KBM-7 (cell line): ENCODE data around the gene NUDT6.
"Not testable (repeated sequence)": the region's sequence is repeated elsewhere in the genome, so short reads cannot be mapped to it uniquely, and the experiment has no call there.

ENCODE experiments used
- DNase-seq: peaks from one replicate; pipeline ENCODE4 v3.0.0-alpha.2; 2015
- in situ Hi-C: fragments of 300-500 bp; cut with MboI; formaldehyde crosslinking; loops from 2 replicates; pipeline ENCODE4 v1.14.3; 2020; ENCODE audit warnings: low sequenced_read_pairs, low pct_unique_long_range_greater_than_20kb, mixed read lengths

Gene NUDT6, protein sequence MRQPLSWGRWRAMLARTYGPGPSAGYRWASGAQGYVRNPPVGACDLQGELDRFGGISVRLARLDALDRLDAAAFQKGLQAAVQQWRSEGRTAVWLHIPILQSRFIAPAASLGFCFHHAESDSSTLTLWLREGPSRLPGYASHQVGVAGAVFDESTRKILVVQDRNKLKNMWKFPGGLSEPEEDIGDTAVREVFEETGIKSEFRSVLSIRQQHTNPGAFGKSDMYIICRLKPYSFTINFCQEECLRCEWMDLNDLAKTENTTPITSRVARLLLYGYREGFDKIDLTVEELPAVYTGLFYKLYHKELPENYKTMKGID

DNA sequence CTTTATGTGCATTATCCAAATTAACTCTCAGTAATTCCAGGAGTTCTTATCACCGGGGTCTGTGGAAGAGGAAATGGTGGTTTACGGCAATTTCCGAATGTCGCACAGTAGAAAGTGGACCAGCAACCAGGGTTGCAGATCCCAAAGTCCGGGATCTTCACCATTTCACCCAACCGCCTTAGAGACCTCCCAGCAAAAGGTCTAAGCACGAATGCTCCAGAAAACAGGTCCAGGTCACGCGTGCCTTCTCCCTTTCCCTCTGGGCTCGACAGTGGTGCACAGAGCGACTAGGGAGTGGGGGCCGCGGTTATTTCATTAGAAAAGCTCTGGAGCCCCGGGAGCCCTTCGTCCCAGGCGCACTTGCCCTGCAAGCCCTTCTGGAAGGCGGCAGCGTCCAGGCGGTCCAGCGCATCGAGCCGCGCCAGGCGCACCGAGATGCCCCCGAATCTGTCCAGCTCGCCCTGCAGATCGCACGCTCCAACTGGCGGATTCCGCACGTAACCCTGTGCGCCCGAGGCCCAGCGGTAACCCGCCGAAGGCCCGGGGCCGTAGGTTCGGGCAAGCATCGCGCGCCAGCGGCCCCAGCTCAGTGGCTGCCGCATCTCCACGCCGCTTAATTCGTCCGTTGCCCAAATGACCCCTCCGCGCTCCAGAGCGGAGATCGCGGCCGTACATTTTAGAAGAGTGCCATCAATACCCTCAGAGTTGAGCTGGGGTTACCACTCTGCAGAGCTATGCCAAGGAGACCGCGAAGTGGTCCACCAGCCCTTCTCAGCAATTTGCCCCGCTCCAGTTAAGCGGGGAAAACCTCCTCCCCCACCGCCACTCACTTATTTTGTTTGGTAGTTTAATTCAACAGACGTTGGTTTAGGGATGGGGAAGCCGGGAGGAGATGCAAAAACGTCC lies at the start of gene NUDT6:
Gene NUDT6, minus strand, starts transcription at position 627 of the 906 bp plus-strand sequence. Its CDS starts 25 bp downstream, at position 602.
- peak; percentile 53 for DNase-seq
- in situ Hi-C loops: loop anchor here (25.0 kb wide), 2 partner anchors 160 to 310 kb away; partner anchors contain the start of gene IL21

DNA sequence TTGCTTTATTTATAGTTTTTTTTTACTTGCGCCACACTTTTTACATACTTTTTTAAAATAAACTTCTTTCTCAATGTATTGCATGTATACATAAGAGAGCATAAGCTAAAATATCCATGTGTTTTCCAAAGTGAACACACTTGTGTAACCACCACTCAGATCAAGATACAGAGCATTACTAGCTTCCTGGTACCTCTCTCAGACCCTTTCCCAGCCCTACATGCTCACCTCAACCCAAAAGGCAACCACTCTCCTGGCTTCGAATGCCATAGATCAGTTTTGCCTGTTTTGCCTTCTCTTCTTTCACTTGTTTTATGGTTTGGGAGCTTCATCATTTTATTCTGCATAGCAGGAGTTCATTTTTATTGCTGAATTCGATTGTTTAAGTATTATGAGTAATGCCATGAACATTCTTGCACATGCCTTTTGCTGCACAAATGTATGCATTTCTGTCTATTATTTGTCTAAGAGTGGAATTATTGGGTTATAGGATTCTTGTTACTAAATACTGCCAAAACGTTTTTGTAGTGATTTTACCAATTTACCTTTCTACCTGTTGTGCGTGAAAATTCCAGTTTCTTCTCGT lies 45.9 kb upstream of the NUDT6 start:
- in situ Hi-C loops: no loop called here
- DNase-seq: no peak

DNA sequence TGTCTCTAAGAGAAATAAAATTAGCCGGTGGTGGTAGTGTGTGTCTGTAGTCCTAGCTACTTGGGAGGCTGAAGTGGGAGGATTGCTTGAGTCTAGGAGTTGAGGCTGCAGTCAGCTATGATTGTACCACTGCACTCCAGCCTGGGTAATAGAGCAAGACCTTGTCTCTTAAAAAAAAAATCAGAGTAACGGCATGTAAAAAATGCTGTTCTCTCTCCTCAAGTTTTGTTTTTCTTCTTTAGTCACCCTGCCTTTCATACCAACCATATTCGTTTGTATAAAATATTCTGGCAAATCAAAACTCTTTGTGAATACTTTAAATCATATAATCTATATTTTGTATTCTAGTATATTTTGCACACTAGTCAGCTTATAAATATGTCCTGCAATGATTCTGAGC lies 44.8 kb upstream of the NUDT6 start:
- in situ Hi-C loops: no loop called here

DNA sequence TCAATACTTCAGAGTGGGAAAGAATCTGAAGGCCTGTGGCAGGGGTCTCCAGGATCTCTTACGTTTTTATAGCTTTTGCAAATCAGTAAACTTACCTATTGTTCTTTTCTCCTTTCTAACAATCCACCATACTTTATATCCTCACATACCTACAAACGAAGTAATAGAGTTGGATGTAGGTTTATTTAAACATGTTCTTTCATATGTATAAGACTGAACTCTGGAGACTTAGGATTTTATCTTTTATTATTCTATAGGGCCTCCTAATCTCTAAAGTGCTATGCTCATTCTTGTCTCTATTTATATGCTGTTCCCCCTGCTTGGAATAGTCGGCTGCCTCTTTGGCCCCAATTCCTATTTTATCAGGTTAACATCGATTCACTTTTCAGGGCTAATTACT lies 43.8 kb upstream of the NUDT6 start:
- in situ Hi-C loops: no loop called here
- DNase-seq: no peak

More for the DNA sequence above, 44.8 kb upstream of the NUDT6 start:
- no peak for DNase-seq

DNA sequence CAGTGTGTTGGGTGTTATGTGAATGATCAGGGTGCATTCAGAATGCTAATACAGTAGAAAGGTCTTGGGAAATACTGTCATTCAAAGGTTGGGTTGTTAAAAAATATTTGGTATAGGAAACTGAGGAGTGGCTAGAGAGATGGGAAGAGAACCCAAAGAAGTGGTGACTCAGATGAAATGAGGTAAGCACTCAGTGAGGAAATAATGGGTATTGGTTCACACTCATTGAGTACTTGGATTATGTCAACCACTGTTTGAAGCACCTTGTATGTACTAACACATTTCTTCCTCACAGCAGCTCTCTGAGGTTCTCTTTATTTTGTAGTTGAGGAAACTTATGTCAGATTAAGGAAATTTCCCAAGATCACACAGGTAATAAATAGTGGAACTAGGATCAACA lies 40.8 kb upstream of the NUDT6 start:
- in situ Hi-C loops: no loop called here

DNA sequence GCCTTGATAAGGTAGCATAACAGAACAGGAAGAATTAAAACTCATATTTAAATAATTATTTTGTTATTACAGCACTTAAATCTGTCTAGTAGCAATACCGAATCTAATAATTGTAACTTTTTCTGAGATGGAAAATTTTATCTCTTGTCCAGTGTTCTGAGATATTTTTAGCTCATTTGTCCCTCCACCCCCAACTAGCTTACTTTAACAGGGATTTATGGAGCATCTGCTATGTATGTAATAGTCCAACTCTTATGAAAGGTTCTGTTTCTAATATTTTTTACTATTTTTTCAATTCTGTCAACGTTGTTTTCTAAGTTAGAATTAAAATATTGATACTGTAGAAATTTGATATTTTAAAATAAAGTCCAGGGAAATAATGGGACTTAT lies 38.2 kb upstream of the NUDT6 start:
- in situ Hi-C loops: no loop called here
- DNase-seq: no peak

More for the DNA sequence above, 40.8 kb upstream of the NUDT6 start:
- no peak for DNase-seq

DNA sequence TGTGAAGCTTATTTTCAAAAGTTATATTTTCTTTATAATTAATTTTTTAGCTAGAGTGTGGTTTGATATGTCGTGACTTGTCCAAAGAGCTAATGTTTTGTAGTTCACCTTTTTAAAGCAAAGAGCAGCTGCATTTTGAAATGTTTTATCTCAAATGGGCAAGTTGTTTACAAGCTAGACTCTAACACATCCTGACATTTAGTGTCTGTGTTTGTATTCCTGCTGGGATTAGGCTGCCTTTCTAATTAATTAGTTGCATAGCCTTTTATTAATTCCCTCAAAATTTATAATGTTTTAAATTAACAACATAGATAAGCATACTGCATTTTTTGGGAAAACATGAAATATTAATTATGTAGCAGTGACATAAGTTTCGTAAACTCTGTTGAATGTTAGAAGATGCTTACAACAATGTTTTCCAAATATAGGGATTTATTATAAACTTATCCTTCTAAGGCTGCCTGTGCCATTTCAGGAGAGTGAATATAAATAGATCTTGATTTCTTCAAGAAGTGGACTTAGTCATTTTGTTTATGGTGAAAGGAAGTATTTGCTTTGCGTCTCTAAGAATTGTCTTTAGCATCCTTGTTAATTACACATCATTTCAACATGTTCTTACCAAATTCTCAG lies 37.7 kb upstream of the NUDT6 start:
- in situ Hi-C loops: no loop called here
- DNase-seq: no peak

DNA sequence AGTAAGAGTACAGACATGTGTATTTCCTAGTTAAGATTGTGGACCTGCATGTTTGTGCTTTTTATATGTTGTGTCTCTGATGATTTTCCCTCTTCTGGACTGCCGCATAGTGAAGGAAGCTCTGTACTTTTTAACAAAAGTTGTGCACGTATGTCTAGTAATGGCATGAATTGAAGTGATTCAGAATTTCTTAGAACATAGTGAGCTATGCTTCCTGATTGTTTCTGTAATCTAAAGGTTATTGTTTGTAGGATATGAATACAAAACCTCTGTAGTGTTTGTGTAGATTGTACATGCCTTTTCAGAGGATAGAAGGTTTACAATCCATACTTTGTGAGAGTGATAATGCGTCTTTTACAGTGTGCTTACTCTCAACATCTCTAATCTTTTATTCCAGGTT lies 37.0 kb upstream of the NUDT6 start:
- DNase-seq: no peak
- in situ Hi-C loops: no loop called here

DNA sequence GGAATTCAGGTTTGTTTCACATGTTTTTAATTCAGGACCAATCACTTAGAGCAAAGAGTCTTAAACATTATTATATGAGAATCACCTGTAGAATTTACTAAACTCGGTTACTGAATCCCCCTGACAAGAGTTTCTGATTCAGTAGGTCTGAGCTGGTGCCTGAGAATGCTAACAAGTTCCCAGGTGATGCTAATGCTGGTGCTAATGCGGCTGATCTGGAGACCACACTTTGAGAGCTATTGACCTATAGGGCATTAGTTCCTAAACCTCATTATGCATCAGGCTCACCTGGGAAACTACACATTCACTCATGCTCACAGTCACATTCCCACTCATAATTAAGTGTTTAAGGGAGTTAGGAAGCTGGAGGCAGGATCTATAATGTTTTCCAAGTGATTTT lies 36.1 kb upstream of the NUDT6 start:
- in situ Hi-C loops: no loop called here
- no peak for DNase-seq

DNA sequence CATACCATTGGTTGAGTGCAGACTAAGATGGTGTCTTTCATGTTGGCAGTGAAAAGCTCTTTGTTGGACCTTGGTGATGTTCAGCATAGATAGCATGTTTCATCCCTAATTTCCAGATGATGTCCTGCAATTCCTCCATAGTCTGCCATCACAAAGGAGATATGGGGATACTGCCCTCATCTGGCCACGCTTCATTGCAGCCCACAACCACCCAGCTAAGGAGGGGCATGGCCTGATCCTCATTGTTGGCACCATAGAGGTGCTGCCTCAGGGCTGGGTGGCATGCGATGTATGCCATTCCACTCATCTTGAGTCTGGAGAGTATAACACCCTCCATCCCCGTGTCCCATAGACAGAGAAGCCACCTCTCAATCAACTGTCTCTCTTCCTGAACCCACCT lies 31.5 kb upstream of the NUDT6 start:
- in situ Hi-C loops: no loop called here
- DNase-seq: no peak

DNA sequence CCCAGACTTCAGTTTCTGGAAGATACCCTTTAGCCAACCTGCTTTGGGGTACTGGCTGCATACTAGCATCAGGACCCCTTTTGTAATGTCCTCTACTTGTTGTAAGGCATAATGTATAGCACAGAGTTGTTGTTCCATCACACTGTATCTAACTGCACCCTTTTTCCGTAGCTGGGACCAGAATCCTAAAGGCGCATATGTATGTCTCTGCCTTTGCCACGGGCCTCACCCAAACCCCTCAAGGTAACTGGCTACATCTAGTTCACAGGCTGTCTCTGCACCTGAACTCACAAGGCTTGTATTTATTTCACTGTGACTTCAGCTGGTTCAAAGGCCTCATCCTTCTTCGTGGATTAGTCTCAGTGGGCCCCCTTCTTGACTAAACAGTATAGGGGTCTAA lies 29.6 kb upstream of the NUDT6 start:
- no peak for DNase-seq
- in situ Hi-C loops: no loop called here

DNA sequence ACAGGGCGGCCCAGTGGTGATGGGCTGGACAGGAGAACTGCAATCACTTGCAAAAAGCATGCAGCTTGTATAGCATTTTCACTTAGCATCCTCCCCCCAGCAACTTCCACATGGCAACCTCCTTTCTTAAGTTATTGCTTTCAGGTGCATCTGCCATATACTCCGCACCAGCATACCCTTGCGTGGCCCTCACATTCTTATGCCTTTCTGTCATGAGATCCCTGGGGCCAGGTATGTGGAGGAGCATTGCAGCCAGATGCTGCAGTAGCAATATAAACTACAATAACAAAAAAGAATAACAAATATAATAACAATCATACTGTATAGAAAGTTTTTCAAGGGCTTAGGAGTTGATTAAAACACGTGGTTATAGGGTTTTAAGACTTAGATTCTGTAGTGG lies 26.3 kb upstream of the NUDT6 start:
- in situ Hi-C loops: no loop called here
- DNase-seq: no peak

DNA sequence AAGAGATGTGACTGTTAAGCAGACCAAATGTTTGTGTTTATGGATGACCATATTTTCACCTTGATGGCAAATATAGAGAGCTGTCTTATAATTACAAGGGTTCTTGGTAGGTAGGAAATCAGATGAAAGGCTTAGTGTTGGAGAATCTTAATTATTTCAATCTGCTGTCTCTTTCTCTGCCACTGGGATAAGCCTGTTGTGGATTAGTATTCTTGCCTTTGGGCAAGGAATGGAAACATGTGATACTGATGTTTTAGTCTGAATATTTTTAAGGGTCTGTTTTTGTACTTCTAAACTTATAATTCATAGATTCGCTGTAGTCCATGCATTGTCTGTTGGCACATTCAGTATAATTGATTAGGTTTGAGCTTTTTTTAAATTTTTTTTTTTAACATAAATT lies 23.7 kb upstream of the NUDT6 start:
- in situ Hi-C loops: no loop called here
- DNase-seq: no peak

DNA sequence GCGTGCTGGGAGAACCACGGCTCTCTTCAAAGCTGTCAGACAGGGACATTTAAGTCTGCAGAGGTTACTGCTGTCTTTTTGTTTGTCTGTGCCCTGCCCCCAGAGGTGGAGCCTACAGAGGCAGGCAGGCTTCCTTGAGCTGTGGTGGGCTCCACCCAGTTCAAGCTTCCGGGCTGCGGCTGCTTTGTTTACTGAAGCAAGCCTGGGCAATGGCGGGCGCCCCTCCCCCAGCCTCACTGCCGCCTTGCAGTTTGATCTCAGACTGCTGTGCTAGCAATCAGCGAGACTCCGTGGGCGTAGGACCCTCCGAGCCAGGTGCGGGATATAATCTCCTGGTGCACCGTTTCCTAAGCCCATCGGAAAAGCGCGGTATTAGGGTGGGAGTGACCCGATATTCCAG lies 22.7 kb upstream of the NUDT6 start:
- DNase-seq, in situ Hi-C loops: not testable (repeated sequence)

DNA sequence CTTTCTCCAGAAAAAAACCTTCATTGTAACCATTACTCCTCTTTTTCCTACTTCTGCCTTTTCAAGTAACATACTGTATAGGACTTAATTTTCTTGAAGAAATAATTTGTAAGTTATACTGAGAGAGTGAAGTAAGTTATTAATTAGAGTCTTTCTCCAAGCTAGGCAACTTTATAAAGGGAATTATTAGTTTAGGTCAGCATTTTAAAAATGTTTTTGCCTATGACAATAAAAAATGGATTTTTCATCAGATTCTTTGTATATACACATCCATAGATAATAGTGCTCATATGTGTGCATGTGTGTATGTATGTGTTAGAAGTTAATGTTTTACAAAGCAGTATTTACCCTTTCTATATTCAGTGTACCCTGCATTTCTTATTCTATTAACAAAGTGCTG lies 10.4 kb upstream of the NUDT6 start:
- in situ Hi-C loops: no loop called here
- DNase-seq: no peak

DNA sequence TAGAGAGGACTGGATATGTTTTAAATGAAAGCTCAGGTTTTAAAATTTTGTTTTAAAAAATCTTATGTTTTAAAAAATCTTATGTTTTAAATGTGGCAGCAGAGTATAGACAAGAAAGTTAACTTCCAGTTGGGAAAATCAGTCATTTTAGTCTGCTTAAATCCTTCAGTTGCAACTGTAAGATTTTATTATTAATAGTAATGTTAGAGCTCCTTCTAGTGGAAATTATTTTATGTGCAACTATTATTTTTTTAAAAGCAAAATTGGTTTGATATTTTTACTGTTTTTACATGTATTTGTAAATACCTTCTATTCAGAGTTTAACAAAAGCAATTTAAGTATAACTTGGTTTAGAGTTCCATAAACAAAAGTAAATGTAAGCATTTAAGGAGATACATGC lies 8.5 kb upstream of the NUDT6 start:
- in situ Hi-C loops: no loop called here
- DNase-seq: peak; percentile 15

DNA sequence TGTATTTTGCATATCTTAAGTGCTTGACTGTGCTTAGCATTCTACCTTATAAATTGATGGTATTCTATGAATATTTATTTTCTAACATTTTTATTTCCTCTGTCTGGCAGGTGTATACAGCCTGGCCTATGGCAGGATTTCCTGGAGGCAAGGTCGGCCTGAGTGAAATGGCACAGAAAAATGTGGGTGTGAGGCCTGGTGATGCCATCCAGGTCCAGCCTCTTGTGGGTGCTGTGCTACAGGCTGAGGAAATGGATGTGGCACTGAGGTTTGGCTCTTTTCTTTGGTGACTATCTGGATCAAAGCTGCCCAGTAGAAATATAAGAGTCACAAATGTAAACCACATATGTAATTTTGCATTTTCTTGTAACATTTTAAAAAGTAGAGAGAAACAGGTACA lies 6.5 kb upstream of the NUDT6 start:
- in situ Hi-C loops: no loop called here
- no peak for DNase-seq

DNA sequence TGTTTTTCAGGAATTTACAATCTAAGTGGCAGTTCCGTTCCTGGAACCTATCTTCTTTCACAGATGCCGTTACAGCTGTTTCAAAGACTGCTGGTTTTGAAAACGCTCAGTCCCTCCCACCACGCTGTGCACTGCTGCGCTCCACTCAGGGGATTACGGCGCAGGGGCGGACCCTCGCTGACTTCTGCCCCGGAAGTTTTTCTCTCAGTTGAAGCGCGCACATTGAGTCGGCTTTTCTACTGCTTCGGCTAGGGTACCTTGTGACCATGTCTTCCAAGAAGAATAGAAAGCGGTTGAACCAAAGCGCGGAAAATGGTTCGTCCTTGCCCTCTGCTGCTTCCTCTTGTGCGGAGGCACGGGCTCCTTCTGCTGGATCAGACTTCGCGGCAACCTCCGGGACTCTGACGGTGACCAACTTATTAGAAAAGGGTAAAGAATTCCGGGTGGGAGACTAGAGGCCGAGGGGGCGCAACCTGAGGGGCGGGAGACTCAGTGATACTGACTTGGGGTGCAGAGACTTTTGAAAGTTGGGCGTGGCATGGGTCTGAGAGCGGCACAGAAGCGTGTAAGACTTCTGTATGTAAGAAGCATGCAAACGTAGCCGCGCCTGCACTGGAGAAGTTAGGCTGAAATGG lies 597 bp upstream of the NUDT6 start:
- in situ Hi-C loops: loop anchor here (25.0 kb wide), 2 partner anchors 161 to 311 kb away; partner anchors contain the start of gene IL21
- DNase-seq: peak; percentile 94

DNA sequence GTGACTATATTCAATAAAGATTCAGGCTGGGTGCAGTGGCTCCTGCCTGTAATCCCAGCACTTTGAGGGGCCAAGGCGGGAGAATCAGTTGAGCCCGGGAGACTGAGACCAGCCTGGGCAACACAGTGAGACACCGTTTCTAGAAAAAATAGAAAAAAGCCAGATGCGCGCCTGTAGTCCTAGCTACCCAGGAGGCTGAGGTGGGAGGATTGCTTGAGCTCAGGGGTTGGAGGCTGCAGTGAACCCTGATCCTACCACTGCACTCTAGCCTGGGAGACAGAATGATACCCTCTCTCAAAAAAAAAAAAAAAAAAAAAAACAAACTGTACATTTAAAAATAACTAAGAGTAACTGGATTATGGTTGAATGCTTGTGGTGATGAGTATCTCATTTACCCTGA lies 1.1 kb downstream of the NUDT6 start:
- DNase-seq: no peak
- in situ Hi-C loops: loop anchor here (25.0 kb wide), 2 partner anchors 159 to 309 kb away; partner anchors contain the start of gene IL21
